ENCODE measurements around the gene ZDHHC20.

ZDHHC20 gene

DNA sequence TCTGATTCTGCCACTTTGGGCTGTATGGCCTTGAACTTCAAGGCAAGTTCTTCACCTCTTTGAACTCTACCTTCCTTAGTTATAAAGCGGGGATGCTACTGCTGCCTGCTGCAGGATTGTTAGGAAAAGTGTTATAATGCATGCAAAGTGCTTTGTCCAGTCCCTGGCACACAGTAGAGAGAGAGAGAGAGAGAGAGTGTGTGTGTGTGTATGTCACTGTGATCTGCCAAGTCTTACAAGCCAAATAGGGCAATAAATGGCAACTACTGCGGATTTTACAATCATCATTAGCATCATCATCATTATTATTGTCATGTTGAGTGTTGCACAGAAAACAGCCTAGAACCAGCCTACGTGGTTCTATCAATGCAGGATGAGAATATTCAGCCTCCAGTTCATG, 136.1 kb downstream of the ZDHHC20 start:
- Histone ChIP-seq H3K4me3 (ENCODE audit: low read length) (no peak overlapping the region), H3K27ac (ENCODE audit: low read length) (no peak overlapping the region), H3K79me2 (ENCODE audit: low read length) (no peaks in the 10 kb centered on the region), H2AFZ (ENCODE audit: low read depth, low read length) (no peak overlapping the region), H4K20me1 (ENCODE audit: insufficient read depth, low read length) (no peaks in the 10 kb centered on the region), H3K4me1 (ENCODE audit: low read length) (peaks cover 37% of the 10 kb centered on the region), H3K27me3 (ENCODE audit: low read depth, low read length) (no peaks in the 10 kb centered on the region), H3K4me2 (ENCODE audit: low read length) (no peak overlapping the region), H3K9ac (ENCODE audit: low read length) (no peak overlapping the region), H3K36me3 (replicated peaks; ENCODE audit: low read depth, low read length) (no peaks in the 10 kb centered on the region), H3K9me3 (ENCODE audit: insufficient read depth, low read length) (no peaks in the 10 kb centered on the region)
- TF ChIP-seq, protein P1, sequence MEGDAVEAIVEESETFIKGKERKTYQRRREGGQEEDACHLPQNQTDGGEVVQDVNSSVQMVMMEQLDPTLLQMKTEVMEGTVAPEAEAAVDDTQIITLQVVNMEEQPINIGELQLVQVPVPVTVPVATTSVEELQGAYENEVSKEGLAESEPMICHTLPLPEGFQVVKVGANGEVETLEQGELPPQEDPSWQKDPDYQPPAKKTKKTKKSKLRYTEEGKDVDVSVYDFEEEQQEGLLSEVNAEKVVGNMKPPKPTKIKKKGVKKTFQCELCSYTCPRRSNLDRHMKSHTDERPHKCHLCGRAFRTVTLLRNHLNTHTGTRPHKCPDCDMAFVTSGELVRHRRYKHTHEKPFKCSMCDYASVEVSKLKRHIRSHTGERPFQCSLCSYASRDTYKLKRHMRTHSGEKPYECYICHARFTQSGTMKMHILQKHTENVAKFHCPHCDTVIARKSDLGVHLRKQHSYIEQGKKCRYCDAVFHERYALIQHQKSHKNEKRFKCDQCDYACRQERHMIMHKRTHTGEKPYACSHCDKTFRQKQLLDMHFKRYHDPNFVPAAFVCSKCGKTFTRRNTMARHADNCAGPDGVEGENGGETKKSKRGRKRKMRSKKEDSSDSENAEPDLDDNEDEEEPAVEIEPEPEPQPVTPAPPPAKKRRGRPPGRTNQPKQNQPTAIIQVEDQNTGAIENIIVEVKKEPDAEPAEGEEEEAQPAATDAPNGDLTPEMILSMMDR (IDR thresholded peaks at IDR 0.05; ENCODE audit: low read depth, low read length), result no peak
- TF ChIP-seq EZH2phosphoT487 (IDR thresholded peaks at IDR 0.05; ENCODE audit: low read depth), result no peak

All from OCI-LY3 (cell line).